ENCODE results near the gene RTP2. TPM values are rescaled to one million over a fixed set of nuclear protein-coding genes. Genes with fewer than 3 reads are reported as not detected.
"Not testable (repeated sequence)": the region's sequence is repeated elsewhere in the genome, so short reads cannot be mapped to it uniquely, and the experiment has no call there.

RTP2 gene
- total and polyA plus RNA-seq, 9 of the 15 experiments (the other 6 are each of a cell fraction or from before 2014, with no cell fraction given), result not detected

DNA sequence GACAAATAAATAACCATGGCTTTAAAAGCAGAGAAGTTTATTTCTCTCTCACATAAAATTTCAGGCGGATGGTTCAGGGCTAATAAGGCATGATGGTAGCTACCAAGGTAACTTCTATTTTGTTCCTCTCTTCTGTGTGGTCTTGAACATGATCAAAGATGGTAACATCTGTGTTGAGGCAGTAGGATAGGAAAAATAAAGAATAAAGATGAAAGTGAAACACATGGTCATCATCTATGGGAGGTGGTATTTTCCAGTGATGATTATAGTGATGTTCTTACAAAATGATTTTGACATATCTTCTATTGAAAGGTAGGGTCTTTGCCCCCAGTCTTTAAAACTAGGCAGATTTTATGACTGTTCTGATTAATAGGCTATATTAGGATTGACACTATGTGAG, 17.9 kb downstream of the RTP2 start (continued):
- TF ChIP-seq, protein P1, sequence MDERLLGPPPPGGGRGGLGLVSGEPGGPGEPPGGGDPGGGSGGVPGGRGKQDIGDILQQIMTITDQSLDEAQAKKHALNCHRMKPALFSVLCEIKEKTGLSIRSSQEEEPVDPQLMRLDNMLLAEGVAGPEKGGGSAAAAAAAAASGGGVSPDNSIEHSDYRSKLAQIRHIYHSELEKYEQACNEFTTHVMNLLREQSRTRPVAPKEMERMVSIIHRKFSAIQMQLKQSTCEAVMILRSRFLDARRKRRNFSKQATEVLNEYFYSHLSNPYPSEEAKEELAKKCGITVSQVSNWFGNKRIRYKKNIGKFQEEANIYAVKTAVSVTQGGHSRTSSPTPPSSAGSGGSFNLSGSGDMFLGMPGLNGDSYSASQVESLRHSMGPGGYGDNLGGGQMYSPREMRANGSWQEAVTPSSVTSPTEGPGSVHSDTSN (CRISPR knock-in tag; IDR thresholded peaks at IDR 0.05; ENCODE audit: low read depth), result no peak
- TF ChIP-seq, protein P1 (tag; conservative IDR thresholded peaks at IDR 0.05; ENCODE audit: low read depth), result no peak
- TF ChIP-seq RBM39 (optimal IDR thresholded peaks at IDR 0.05; ENCODE audit: low read depth, low read length), result no peak
- TF ChIP-seq SMARCC2 (IDR thresholded peaks at IDR 0.05; ENCODE audit: low read depth), result no peak
- no peak for TF ChIP-seq ZBTB33 (CRISPR knock-in tag; IDR thresholded peaks at IDR 0.05)

DNA sequence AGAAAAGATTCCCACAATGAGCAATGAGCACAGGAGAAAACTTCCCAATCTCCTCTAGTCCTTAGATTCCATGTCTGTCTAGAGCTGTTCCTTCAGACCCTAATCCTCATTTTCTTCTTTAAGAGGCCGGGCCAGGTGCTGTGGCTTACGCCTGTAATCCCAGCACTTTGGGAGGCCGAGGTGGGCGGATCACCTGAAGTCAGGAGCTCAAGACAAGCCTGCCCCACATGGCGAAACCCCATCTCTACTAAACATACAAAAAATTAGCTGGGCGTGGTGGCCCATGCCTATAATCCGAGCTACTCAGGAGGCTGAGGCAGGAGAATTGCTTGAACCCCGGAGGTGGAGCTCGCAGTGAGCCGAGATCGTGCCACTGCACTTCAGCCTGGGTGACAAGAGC, 20.6 kb downstream of the RTP2 start:
- H3K36me3 ChIP-seq (ENCODE audit: control insufficient read depth, insufficient read depth, low read length); H3K9me1 ChIP-seq (ENCODE audit: control insufficient read depth, insufficient read depth, low read length); intact Hi-C loops (cut with micrococcal nuclease); H3K79me2 ChIP-seq (ENCODE audit: control insufficient read depth, insufficient read depth, low read length); H3K4me3 ChIP-seq; H3K4me2 ChIP-seq (ENCODE audit: insufficient read depth, low read length); FAIRE-seq; H3K4me1 ChIP-seq (replicated peaks in 1 of 2; ENCODE audit: control insufficient read depth in 2 of 2, insufficient read depth in 2 of 2, low read length in 2 of 2); ATAC-seq; H3K9me3 ChIP-seq (replicated peaks; ENCODE audit: control insufficient read depth, insufficient read depth, low read depth, low read length); H3K27ac ChIP-seq (ENCODE audit: extremely low read depth, low read depth, low read length); BruUV-seq (replicated peaks); in situ Hi-C loops (cut with MboI); H3K9ac ChIP-seq (ENCODE audit: insufficient read depth in 1 of 2, low read depth in 2 of 2, low read length in 2 of 2); H3K27me3 ChIP-seq (ENCODE audit: control insufficient read depth in 2 of 2, insufficient read depth in 2 of 2, low read length in 2 of 2); H2AFZ ChIP-seq (ENCODE audit: low read depth, low read length); H4K20me1 ChIP-seq (replicated peaks; ENCODE audit: control insufficient read depth, insufficient read depth, low read length); DNase-seq (ENCODE audit: extremely low read depth in 1 of 4, low spot score in 3 of 4): not testable (repeated sequence)
- ChIA-PET CTCF (ENCODE audit: low intra/inter-chr PET ratio) (interaction anchor here (5.2 kb wide), 1 partner anchor 362 kb away, joined by 147 read pairs; no protein-coding TSS in a partner anchor), POLR2A (interaction anchor here (0.6 kb wide), 3 partner anchors 316 to 446 kb away, joined by 3 read pairs; no protein-coding TSS in a partner anchor)
- 0% methylated on average over 11 of the region's 11 CpGs for WGBS (ENCODE audit: insufficient coverage, low coverage, missing lambda C conversion rate)

Data from K562 (cell line).